DMS53 treated with DMSO at 0.1 percent for 48 hours (cell line): ENCODE measurements around the gene HAVCR1.
"Not testable (repeated sequence)": the region's sequence is repeated elsewhere in the genome, so short reads cannot be mapped to it uniquely, and the experiment has no call there.

Experiments used
- DNase-seq: peaks from one replicate; lab custom pipeline; 2025; ENCODE audit not compliant: unreplicated experiment; lab: John Stamatoyannopoulos, UW

Gene HAVCR1

DNA sequence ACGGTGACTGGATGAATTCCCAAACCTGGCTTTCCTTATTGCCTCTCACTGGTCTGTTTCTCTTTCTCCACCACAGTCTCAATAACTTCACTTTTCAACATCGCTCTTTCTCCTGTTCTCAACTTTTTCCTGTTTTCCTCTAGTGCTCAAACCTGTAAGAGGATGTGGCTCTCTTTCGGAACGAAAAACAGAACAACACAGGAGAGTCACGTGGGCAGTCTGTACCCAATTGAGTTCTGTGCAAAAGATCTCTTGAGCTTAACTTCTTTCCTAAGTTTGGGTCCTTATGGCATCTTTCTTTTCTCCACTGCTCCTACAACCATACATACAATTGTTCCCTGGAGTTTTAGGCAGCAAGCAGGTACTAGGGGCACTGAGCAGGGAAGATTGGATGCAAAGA is 8.9 kb downstream of the HAVCR1 start:
- DNase-seq, result no peak

DNA sequence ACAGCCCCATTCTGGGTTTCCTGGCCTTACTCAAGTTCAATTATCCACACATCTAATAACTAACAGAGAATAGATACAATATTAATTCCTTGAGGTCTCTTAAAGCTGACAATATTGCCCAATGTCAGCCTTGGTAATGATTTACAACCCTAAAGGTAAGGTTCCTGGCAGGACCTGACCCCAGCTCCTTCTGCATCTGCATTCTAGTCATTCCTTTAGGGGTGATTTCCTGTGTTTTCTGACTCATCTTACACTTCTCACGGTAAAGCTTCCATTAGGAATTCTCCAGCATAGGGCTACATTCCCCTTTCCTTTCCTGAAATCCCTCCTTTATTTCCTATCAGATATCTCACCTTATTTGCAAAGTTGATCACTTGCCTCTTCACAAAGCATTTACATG is 9.3 kb downstream of the HAVCR1 start:
- no peak for DNase-seq

- DNase-seq, result no peak
Measured at GRCh38 chr5:157047898-157048297, 11.0 kb downstream of the HAVCR1 start.

- not testable (repeated sequence) for DNase-seq
Measured at GRCh38 chr5:157047016-157047415, 11.9 kb downstream of the HAVCR1 start.

GRCh38 chr5:157046041-157046440 is 12.9 kb downstream of the HAVCR1 start:
- peak; percentile 77 for DNase-seq

- DNase-seq, result no peak
Measured at GRCh38 chr5:157045601-157046000, 13.3 kb downstream of the HAVCR1 start.

GRCh38 chr5:157038568-157039187 is 20.2 kb downstream of the HAVCR1 start:
- DNase-seq, result no peak

DNA sequence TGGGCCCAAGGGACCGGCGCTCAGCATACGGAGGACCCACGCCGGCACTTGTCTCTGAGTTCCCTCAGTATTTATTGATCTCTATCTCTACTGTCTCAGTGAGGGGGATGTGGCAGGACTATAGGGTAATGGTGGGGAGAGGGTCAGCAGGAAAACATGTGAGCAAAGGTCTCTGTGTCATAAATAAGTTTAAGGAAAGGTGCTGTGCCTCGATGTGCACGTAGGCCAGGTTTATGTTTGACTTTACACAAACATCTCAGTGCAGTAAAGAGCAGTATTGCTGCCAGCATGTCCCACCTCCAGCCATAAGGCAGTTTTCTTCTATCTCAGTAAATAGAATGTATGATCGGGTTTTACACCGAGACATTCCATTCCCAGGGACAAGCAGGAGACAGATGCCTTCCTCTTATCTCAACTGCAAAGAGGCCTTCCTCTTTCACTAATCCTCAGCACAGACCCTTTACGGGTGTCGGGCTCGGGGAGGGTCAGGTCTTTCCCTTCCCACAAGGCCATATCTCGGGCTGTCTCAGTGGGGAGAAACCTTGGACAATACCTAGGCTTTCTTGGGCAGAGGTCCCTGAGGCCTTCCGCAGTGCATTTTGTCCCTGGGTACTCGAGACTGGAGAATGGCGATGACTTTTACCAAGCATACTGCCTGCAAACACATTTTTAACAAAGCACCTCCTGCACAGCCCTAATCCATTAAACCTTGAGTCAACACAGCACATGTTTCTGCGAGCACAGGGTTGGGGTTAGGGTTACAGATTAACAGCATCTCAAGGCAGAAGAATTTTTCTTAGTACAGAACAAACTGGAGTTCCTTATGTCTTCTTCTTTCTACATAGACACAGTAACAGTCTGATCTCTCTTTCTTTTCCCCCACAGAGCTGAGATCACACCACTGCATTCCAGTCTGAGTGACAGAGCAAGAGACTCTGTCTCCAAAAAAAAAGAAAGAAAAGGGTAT is 24.5 kb downstream of the HAVCR1 start:
- not testable (repeated sequence) for DNase-seq

DNA sequence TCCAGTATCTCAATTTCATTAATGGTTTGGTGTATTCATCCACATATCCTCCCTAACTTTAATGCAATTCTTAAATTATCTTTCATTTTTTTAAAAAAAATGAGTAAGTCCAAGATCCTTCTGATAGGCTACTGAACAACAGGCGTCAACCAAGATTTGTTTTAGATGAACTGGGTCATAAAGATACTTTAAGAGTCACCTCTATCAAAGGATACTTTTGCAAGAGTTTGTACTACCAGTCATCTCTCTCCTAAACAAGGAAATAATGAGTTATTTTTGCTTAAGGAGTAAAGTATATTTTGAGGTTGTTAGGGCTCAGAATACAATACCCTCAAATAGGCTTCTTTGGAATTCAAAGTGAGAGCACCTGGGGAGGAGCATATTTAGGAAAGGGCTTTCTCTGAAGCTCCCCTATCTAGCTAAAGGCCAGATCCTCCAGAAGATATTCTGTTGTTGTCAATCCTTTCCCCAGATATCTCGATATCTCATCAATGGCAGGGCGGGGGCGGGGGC is 25.8 kb downstream of the HAVCR1 start:
- DNase-seq, result no peak

DNA sequence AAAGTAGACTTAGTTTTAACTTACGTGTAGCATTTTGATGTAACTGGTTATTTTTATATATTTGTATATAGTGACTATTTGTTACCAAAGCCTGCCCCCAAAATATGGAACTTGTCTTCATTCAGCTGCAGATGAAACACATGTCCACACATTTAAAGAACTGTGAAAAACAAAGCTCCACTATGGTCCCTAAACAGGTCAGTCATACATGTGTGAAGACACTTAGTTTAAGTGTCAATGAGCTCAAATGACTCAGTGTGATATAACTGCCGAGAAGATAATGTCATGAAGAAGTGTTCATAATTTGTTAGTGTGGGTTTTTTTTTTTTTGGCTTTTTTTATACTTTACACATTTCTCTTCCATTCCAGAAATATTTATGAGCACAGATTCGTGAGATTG is 28.2 kb downstream of the HAVCR1 start:
- DNase-seq, result no peak

- no peak for DNase-seq
Measured at GRCh38 chr5:157029457-157029856, 29.5 kb downstream of the HAVCR1 start.

DNA sequence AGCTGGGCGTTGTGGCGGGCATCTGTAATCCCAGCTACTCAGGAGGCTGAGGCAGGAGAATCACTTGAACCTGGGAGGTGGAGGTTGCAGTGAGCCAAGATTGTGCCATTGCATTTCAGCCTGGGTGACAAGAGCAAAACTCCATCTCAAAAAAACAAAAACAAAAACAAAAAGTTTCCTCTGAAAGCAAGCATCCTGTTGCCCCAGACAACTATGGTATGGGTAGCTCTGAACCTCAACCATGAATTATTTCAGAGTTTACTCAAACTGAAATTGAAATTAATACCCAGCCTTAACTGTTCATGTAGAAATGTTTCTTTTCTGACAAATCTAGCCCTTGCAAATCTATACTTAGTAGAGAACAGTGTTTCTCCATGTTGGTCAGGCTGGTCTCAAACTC is 31.3 kb downstream of the HAVCR1 start:
- not testable (repeated sequence) for DNase-seq

GRCh38 chr5:157026789-157027424 is 32.0 kb downstream of the HAVCR1 start:
- peak; percentile 61 for DNase-seq

GRCh38 chr5:157025093-157025698 is 33.7 kb downstream of the HAVCR1 start:
- no peak for DNase-seq

GRCh38 chr5:157024208-157024959 is 34.5 kb downstream of the HAVCR1 start:
- no peak for DNase-seq

- DNase-seq, result no peak
Measured at GRCh38 chr5:157022024-157022423, 36.9 kb downstream of the HAVCR1 start.

GRCh38 chr5:157020511-157021222 is 38.2 kb downstream of the HAVCR1 start:
- no peak for DNase-seq

DNA sequence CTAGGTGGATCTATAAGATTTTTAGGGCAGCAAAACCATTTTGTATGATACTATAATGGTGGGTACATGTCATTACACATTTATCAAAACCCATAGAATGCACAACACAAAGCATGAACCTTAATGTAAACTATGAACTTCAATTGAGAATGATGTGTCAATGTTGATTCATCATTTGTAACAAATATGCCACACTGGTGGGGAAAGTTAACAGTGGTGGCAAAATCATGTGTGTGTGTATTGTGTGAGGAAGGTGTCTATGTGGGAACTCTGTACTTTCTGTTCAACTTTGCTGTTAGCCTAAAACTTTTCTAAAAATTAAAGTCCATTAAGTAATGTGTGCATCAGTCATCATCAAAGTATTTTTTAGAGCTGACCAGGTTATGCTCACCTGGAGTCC is 38.9 kb downstream of the HAVCR1 start:
- no peak for DNase-seq

- not testable (repeated sequence) for DNase-seq
Measured at GRCh38 chr5:157014143-157014542, 44.8 kb downstream of the HAVCR1 start.

DNA sequence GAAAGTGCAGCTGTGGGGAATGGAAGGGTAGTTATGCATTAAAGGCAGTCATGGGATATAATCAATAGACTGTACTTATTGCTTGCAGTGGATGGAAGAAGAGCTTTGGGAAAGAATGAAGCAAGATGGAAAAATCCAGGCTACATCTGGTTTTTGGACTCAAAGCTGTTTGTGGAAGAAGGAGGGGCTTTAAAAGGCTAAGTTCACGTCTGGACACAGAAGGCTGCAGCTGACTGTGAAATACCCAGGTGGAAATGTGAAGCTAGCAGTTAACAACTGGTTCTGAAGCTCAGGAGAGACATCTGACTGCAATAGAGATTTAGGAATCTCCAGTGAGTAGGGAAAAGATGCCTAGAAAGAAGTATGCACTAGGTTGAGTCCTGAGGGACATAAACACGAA is 52.7 kb downstream of the HAVCR1 start:
- DNase-seq, result no peak
